ENCODE results near the gene CLNS1A. TPM values are rescaled to one million over a fixed set of nuclear protein-coding genes. Genes with fewer than 3 reads are reported as not detected.

CLNS1A gene
- total RNA-seq, 1 experiment from 2014 or later: 147 TPM

GRCh38 chr11:77637345-77638165 is at the start of gene CLNS1A (continued):
- TF ChIP-seq, protein P1, sequence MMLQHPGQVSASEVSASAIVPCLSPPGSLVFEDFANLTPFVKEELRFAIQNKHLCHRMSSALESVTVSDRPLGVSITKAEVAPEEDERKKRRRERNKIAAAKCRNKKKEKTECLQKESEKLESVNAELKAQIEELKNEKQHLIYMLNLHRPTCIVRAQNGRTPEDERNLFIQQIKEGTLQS (CRISPR knock-in tag; conservative IDR thresholded peaks at IDR 0.05): no peak
- peak; percentile 78 for TF ChIP-seq TEAD1 (CRISPR knock-in tag; IDR thresholded peaks at IDR 0.05)
- no peak for TF ChIP-seq NR1H2 (CRISPR knock-in tag; IDR thresholded peaks at IDR 0.05)
- TF ChIP-seq, protein P2, sequence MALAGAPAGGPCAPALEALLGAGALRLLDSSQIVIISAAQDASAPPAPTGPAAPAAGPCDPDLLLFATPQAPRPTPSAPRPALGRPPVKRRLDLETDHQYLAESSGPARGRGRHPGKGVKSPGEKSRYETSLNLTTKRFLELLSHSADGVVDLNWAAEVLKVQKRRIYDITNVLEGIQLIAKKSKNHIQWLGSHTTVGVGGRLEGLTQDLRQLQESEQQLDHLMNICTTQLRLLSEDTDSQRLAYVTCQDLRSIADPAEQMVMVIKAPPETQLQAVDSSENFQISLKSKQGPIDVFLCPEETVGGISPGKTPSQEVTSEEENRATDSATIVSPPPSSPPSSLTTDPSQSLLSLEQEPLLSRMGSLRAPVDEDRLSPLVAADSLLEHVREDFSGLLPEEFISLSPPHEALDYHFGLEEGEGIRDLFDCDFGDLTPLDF (CRISPR knock-in tag; IDR thresholded peaks at IDR 0.05): no peak
- TF ChIP-seq AR (CRISPR knock-in tag; IDR thresholded peaks at IDR 0.05): no peak
- TF ChIP-seq FOXJ3 (CRISPR knock-in tag; IDR thresholded peaks at IDR 0.05; ENCODE audit: borderline replicate concordance): no peak
- peak; percentile 13; the same call in 1 of the 2 replicates for TF ChIP-seq ZNF121 (CRISPR knock-in tag; IDR thresholded peaks at IDR 0.05)
- peak; percentile 88 for TF ChIP-seq FOXP1 (CRISPR knock-in tag; IDR thresholded peaks at IDR 0.05; ENCODE audit: borderline replicate concordance)
- TF ChIP-seq CREB1 (CRISPR knock-in tag; IDR thresholded peaks at IDR 0.05): no peak
- TF ChIP-seq ATF6 (CRISPR knock-in tag; IDR thresholded peaks at IDR 0.05): no peak
- TF ChIP-seq, protein P3, sequence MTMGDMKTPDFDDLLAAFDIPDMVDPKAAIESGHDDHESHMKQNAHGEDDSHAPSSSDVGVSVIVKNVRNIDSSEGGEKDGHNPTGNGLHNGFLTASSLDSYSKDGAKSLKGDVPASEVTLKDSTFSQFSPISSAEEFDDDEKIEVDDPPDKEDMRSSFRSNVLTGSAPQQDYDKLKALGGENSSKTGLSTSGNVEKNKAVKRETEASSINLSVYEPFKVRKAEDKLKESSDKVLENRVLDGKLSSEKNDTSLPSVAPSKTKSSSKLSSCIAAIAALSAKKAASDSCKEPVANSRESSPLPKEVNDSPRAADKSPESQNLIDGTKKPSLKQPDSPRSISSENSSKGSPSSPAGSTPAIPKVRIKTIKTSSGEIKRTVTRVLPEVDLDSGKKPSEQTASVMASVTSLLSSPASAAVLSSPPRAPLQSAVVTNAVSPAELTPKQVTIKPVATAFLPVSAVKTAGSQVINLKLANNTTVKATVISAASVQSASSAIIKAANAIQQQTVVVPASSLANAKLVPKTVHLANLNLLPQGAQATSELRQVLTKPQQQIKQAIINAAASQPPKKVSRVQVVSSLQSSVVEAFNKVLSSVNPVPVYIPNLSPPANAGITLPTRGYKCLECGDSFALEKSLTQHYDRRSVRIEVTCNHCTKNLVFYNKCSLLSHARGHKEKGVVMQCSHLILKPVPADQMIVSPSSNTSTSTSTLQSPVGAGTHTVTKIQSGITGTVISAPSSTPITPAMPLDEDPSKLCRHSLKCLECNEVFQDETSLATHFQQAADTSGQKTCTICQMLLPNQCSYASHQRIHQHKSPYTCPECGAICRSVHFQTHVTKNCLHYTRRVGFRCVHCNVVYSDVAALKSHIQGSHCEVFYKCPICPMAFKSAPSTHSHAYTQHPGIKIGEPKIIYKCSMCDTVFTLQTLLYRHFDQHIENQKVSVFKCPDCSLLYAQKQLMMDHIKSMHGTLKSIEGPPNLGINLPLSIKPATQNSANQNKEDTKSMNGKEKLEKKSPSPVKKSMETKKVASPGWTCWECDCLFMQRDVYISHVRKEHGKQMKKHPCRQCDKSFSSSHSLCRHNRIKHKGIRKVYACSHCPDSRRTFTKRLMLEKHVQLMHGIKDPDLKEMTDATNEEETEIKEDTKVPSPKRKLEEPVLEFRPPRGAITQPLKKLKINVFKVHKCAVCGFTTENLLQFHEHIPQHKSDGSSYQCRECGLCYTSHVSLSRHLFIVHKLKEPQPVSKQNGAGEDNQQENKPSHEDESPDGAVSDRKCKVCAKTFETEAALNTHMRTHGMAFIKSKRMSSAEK (CRISPR knock-in tag; IDR thresholded peaks at IDR 0.05; ENCODE audit: borderline replicate concordance): no peak
- no peak for TF ChIP-seq RELA (CRISPR knock-in tag; IDR thresholded peaks at IDR 0.05; ENCODE audit: borderline replicate concordance)
- TF ChIP-seq, protein P4, sequence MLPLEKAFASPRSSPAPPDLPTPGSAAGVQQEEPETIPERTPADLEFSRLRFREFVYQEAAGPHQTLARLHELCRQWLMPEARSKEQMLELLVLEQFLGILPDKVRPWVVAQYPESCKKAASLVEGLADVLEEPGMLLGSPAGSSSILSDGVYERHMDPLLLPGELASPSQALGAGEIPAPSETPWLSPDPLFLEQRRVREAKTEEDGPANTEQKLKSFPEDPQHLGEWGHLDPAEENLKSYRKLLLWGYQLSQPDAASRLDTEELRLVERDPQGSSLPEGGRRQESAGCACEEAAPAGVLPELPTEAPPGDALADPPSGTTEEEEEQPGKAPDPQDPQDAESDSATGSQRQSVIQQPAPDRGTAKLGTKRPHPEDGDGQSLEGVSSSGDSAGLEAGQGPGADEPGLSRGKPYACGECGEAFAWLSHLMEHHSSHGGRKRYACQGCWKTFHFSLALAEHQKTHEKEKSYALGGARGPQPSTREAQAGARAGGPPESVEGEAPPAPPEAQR (CRISPR knock-in tag; IDR thresholded peaks at IDR 0.05): no peak

All from WTC11 (cell line).